Measurements from ENCODE around the gene HTRA3.

The HTRA3 gene

GRCh38 chr4:8282134-8282641 is 12.6 kb downstream of the HTRA3 start:
- in situ Hi-C loops (cut with MboI; ENCODE audit: low sequenced_read_pairs, unreplicated experiment) = no loop called here
- no peak for TF ChIP-seq CTCF (IDR thresholded peaks at IDR 0.05; ENCODE audit: borderline replicate concordance, control extremely low read depth, extremely low read depth, insufficient read depth, missing control alignments)
- DNase-seq (ENCODE audit: low spot score) = no peak

- TF ChIP-seq CTCF (IDR thresholded peaks at IDR 0.05; ENCODE audit: borderline replicate concordance, control extremely low read depth, extremely low read depth, insufficient read depth, missing control alignments) = no peak
- no peak for DNase-seq (ENCODE audit: low spot score)
- in situ Hi-C loops (cut with MboI; ENCODE audit: low sequenced_read_pairs, unreplicated experiment) = no loop called here
These were observed 13.2 kb downstream of the HTRA3 start for GRCh38 chr4:8282742-8283141.

GRCh38 chr4:8283161-8283560 is 13.6 kb downstream of the HTRA3 start:
- no peak for DNase-seq (ENCODE audit: low spot score)
- in situ Hi-C loops (cut with MboI; ENCODE audit: low sequenced_read_pairs, unreplicated experiment) = no loop called here
- no peak for TF ChIP-seq CTCF (IDR thresholded peaks at IDR 0.05; ENCODE audit: borderline replicate concordance, control extremely low read depth, extremely low read depth, insufficient read depth, missing control alignments)

GRCh38 chr4:8283631-8284121 is 14.1 kb downstream of the HTRA3 start:
- no peak for DNase-seq (ENCODE audit: low spot score)
- TF ChIP-seq CTCF (IDR thresholded peaks at IDR 0.05; ENCODE audit: borderline replicate concordance, control extremely low read depth, extremely low read depth, insufficient read depth, missing control alignments) = no peak
- in situ Hi-C loops (cut with MboI; ENCODE audit: low sequenced_read_pairs, unreplicated experiment) = no loop called here

- in situ Hi-C loops (cut with MboI; ENCODE audit: low sequenced_read_pairs, unreplicated experiment) = no loop called here
- no peak for DNase-seq (ENCODE audit: low spot score)
- no peak for TF ChIP-seq CTCF (IDR thresholded peaks at IDR 0.05; ENCODE audit: borderline replicate concordance, control extremely low read depth, extremely low read depth, insufficient read depth, missing control alignments)
These were observed 14.8 kb downstream of the HTRA3 start for GRCh38 chr4:8284391-8284790.

GRCh38 chr4:8285143-8285975 is 15.8 kb downstream of the HTRA3 start:
- no peak for DNase-seq (ENCODE audit: low spot score)
- TF ChIP-seq CTCF (IDR thresholded peaks at IDR 0.05; ENCODE audit: borderline replicate concordance, control extremely low read depth, extremely low read depth, insufficient read depth, missing control alignments) = no peak
- in situ Hi-C loops (cut with MboI; ENCODE audit: low sequenced_read_pairs, unreplicated experiment) = no loop called here

Data from GM13976 (cell line).